Epithelial cell of esophagus (primary cell): ENCODE data around the gene EGFR.

Experiments used
- DNase-seq: peaks from one replicate; pipeline ENCODE4 v3.0.0; 2010; ENCODE audit warnings: low read depth
- H3K4me3 ChIP-seq: 2 replicates; pipeline ENCODE4 v1.5.1; 2011; ENCODE audit warnings: mild to moderate bottlenecking, low read length, control low read depth
- TF ChIP-seq, protein P1 (sequence below): IDR thresholded peaks from 2 replicates; pipeline ENCODE4 v1.5.1; 2011; ENCODE audit warnings: low read depth, mild to moderate bottlenecking, low read length, control low read depth, inconsistent platforms; ENCODE audit not compliant: insufficient read depth; ENCODE audit errors: missing control alignments

The EGFR gene

GRCh38 chr7:55071411-55072175 is 52.8 kb downstream of the EGFR start:
- TF ChIP-seq, protein P1, sequence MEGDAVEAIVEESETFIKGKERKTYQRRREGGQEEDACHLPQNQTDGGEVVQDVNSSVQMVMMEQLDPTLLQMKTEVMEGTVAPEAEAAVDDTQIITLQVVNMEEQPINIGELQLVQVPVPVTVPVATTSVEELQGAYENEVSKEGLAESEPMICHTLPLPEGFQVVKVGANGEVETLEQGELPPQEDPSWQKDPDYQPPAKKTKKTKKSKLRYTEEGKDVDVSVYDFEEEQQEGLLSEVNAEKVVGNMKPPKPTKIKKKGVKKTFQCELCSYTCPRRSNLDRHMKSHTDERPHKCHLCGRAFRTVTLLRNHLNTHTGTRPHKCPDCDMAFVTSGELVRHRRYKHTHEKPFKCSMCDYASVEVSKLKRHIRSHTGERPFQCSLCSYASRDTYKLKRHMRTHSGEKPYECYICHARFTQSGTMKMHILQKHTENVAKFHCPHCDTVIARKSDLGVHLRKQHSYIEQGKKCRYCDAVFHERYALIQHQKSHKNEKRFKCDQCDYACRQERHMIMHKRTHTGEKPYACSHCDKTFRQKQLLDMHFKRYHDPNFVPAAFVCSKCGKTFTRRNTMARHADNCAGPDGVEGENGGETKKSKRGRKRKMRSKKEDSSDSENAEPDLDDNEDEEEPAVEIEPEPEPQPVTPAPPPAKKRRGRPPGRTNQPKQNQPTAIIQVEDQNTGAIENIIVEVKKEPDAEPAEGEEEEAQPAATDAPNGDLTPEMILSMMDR = no peak
- no peak overlapping the region for H3K4me3 ChIP-seq
- DNase-seq = no peak

DNA sequence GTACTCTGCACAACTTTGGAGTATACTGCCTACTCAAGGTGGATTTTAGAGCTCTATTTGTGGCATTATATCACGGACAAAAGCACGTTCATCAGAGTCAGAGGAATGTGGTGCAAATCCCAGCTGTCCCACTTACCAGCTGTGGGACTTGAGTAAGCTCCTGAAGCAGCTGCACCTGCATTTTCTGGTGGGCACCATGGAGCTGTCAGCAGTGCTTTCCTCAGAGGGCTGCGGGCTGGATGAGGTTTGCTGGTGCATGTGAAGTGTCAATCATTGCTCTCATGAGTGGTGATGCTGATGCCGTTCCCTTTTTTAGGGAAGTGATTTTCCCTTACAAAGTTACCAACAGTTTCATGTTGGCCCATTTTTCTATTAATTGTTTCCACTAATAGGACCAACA is 53.4 kb downstream of the EGFR start:
- no peak for DNase-seq
- no peak overlapping the region for H3K4me3 ChIP-seq
- TF ChIP-seq, protein P1 = no peak

- TF ChIP-seq, protein P1 = no peak
- no peak overlapping the region for H3K4me3 ChIP-seq
- no peak for DNase-seq
Measured at GRCh38 chr7:55073051-55073511, 54.3 kb downstream of the EGFR start.

GRCh38 chr7:55073976-55074528 is 55.2 kb downstream of the EGFR start:
- TF ChIP-seq, protein P1 = no peak
- peak; percentile 93 for DNase-seq
- H3K4me3 ChIP-seq = no peak overlapping the region

DNA sequence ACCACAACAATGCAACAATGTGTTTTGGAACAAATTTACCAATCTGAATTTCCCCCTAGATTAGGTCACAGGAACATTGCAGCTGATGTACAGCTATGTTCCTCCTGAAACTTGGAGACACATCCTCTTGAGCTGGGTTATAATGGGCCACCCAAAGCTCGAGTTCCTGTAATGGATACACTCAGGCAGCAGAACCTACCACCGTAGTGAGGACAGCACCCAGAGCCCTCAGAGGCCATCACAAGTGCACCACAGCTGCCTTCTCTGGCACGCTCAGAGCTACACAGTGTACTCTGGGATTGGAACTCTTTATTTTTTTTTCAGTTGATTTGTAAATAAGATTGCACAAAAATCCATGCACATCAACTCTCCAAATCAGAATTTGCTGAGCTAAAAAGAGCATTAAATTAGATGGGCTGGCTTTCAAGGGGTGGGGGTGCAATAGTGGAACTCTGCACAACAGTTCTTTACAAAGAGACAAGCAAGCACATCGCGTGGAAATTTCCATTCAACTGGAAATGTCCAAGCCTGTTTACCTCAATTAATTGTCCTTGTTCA is 56.7 kb downstream of the EGFR start:
- H3K4me3 ChIP-seq = no peak overlapping the region
- DNase-seq = no peak
- TF ChIP-seq, protein P1 = no peak

GRCh38 chr7:55077561-55078410 is 59.0 kb downstream of the EGFR start:
- DNase-seq = no peak
- no peak overlapping the region for H3K4me3 ChIP-seq
- TF ChIP-seq, protein P1 = no peak
